Psoas muscle (tissue), 8 donors: ENCODE data around the gene GPX4. TPM values are rescaled to one million over a fixed set of nuclear protein-coding genes. Genes with fewer than 3 reads are reported as not detected.

Experiments used
- ATAC-seq, 4 donors: fragments of 200-7000 bp; cut with Tn5 transposase; one replicate each; pipeline ENCODE4 v1.9.1; 2020; ENCODE audit warnings: moderate library complexity in 3 of 4, mild to moderate bottlenecking in 2 of 4
- DNase-seq, 2 donors: peaks; one replicate each; pipeline ENCODE4 v3.0.0-alpha.2; 2020
- H3K27ac ChIP-seq: fragments of 200-600 bp; one replicate; pipeline ENCODE4 v1.8.0; 2022
- H3K27me3 ChIP-seq, 3 donors: fragments of 200-600 bp in 1 of 3; one replicate each; pipeline versions ENCODE4 v1.6.1 to v1.8.0; 2013 to 2022; ENCODE audit warnings: low read length in 2 of 3, mild to moderate bottlenecking in 2 of 3, moderate library complexity in 1 of 3; ENCODE audit not compliant: insufficient read depth in 3 of 3
- H3K36me3 ChIP-seq, 2 donors: fragments of 200-600 bp in 1 of 2; one replicate each; pipeline versions ENCODE4 v1.6.1 to v1.8.0; 2013 to 2022; ENCODE audit warnings: low read depth in 1 of 2, mild to moderate bottlenecking in 1 of 2, moderate library complexity in 1 of 2; ENCODE audit not compliant: insufficient read depth in 1 of 2
- H3K4me1 ChIP-seq: fragments of 200-600 bp; one replicate; pipeline ENCODE4 v1.8.0; 2022
- H3K4me3 ChIP-seq: fragments of 200-600 bp; one replicate; pipeline ENCODE4 v1.8.0; 2022; ENCODE audit warnings: mild to moderate bottlenecking
- H3K9me3 ChIP-seq: fragments of 200-600 bp; one replicate; pipeline ENCODE4 v1.8.0; 2022
- CTCF ChIP-seq: fragments of 200-600 bp; IDR thresholded peaks from one replicate; pipeline ENCODE4 v1.8.0; 2022; ENCODE audit warnings: antibody characterized with exemption
- whole genome bisulfite sequencing, 3 donors: extraction: QIAGEN DNeasy Blood & Tissue Kit; methylation state at CpG; one replicate each; pipeline versions ENCODE4 v1.1.6 to v1.1.7; 2013; 5-methylcytosine and 5-hydroxymethylcytosine counted together
- intact Hi-C, 2 donors: fragments of 100-400 bp; cut with DNase I; formaldehyde crosslinking; loops; one replicate each; pipeline versions ENCODE4 v1.11.0 to v1.14.2; 2022
- polyA plus RNA-seq, 3 donors: library from polyadenylated mRNA; stranded (reverse); fragments of 200-250 nt; gene quantifications; one replicate each; pipeline ENCODE4 v1.2.3, GENCODE V29; 2013
- total RNA-seq, 4 donors: library from RNA; stranded (reverse); fragmentation: NEBNext Ultra II Directional in 2 of 4; extraction: Animal tissue kit (Norgen Biotek cat#: 25700) in 2 of 4; gene quantifications; one replicate each; pipeline versions ENCODE4 v1.2.1 to v1.2.4, GENCODE V29; 2021 to 2023
- donor health status: healthy with polysubstance abuse.
- donor health status: DM: no; HTN: no; CAD: no; lungs with moderate emphysema.
- donor health status: Bipolar disorder and iron deficiency.
- donor health status: healthy.
- donor health status: DM: yes; HTN: yes; CAD: no.
- donor health status: DM: no; HTN: no; CAD: no.
- donor health status: DM: no; HTN: no; CAD: no.
- donor health status: DM: yes; HTN: yes; CAD: no.

The GPX4 gene
- total and polyA plus RNA-seq, 7 donors, result 279 to 762 (median 490) TPM

- no peak for DNase-seq
- H3K9me3 ChIP-seq, result peaks cover 15% of the 10 kb centered on the region
These were observed 41.3 kb upstream of the GPX4 start for GRCh38 chr19:1062387-1063029.

GRCh38 chr19:1063030-1063908 is 40.5 kb upstream of the GPX4 start:
- Histone ChIP-seq H3K4me1 (peaks cover 20% of the 10 kb centered on the region), H3K36me3 (peaks cover 0 to 12% of the 10 kb centered on the region in 2 donors), H3K27me3 (peaks cover 0 to 35% (median 15%) of the 10 kb centered on the region in 3 donors), H3K9me3 (peaks cover 7% of the 10 kb centered on the region), H3K27ac (no peak overlapping the region), H3K4me3 (no peak overlapping the region)
- TF ChIP-seq CTCF, result no peak
- intact Hi-C loops, result no loop called here
- WGBS, 3 donors, result 73 to 91% (median 79%) methylated on average over 36 to 37 of the region's 37 CpGs
- ATAC-seq (no peak), DNase-seq (peak; percentile 23 to 70)

More at GRCh38 chr19:1062387-1063029, 41.3 kb upstream of the GPX4 start:
- Histone ChIP-seq H3K4me1 (peaks cover 20% of the 10 kb centered on the region), H3K36me3 (peaks cover 0 to 20% of the 10 kb centered on the region in 2 donors), H3K4me3 (no peak overlapping the region), H3K27ac (no peak overlapping the region), H3K27me3 (peaks cover 0 to 29% (median 9%) of the 10 kb centered on the region in 3 donors)
- intact Hi-C loops, result no loop called here
- 81 to 90% (median 84%) methylated on average over 16 to 17 of the region's 17 CpGs for WGBS, 3 donors
- no peak for ATAC-seq
- no peak for TF ChIP-seq CTCF

- DNase-seq, result peak in 1 of 2 donors; percentile 13
- intact Hi-C loops, result no loop called here
- peaks cover 20% of the 10 kb centered on the region for H3K4me1 ChIP-seq
- no peak overlapping the region for H3K27ac ChIP-seq
- H3K36me3 ChIP-seq, result peaks cover 0 to 4% of the 10 kb centered on the region in 2 donors
- 60 to 86% (median 72%) methylated on average over 36 to 37 of the region's 37 CpGs for WGBS, 3 donors
- no peaks in the 10 kb centered on the region for H3K9me3 ChIP-seq
- no peak overlapping the region for H3K4me3 ChIP-seq
- ATAC-seq, result no peak
- H3K27me3 ChIP-seq, result peaks cover 0 to 43% (median 18%) of the 10 kb centered on the region in 3 donors
- no peak for TF ChIP-seq CTCF
These were observed 39.7 kb upstream of the GPX4 start for GRCh38 chr19:1063909-1064660.

GRCh38 chr19:1064661-1065605 is 38.9 kb upstream of the GPX4 start:
- Histone ChIP-seq H3K27ac (no peak overlapping the region), H3K9me3 (no peaks in the 10 kb centered on the region), H3K36me3 (no peaks in the 10 kb centered on the region), H3K4me3 (no peak overlapping the region), H3K4me1 (peaks cover 20% of the 10 kb centered on the region), H3K27me3 (peaks cover 0 to 52% (median 27%) of the 10 kb centered on the region in 3 donors)
- WGBS, 3 donors, result 7 to 10% (median 9%) methylated on average over 53 to 60 of the region's 60 CpGs
- peak; percentile 78 for TF ChIP-seq CTCF
- ATAC-seq, result peak; percentile 72 to 87 (median 79)
- peak; percentile 76 to 82 for DNase-seq
- intact Hi-C loops, result no loop called here
